Measurements from ENCODE around the gene WDR46. TPM values are rescaled to one million over a fixed set of nuclear protein-coding genes. Genes with fewer than 3 reads are reported as not detected.
A peak's percentile ranks its signal among the peaks of the same experiment; 100 is the strongest.

WDR46 gene
- polyA plus RNA-seq, 3 donors: 33.3 to 41.0 (median 37.3) TPM

DNA sequence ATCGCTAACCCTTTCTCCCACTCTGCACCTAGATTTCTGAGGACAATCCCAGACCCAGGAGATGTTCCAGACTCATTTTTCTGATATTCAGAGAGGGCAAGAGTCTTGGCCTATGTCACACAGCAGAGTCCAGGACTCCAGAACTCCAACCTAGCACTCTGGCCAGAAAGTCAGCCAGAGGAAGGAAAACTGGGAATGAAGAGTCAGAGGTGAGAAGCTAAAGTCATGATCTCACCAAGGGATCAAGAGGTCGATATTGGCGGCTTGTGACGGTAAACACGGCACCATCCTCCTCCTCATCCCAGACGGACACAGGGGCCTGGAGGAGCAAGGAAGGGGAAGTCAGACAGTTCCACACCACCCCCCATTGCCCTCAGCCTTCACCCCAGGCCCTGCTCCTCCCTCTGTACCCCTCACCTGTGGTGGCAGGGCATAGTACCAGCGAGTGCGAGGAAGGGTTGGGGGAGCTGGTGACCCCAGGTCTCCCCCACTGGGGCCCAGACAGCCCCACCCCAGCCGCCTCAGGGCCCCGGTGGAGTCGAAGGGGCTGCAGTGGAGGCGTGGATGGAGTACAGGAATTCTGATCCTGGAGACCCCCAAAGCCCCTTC lies 7.9 kb upstream of the WDR46 start:
- H3K27me3 Mint-ChIP-seq (ENCODE audit: low read depth in 3 of 3): peaks cover 0 to 3% (median 0%) of the 10 kb centered on the region in 3 donors
- Histone ChIP-seq H3K36me3 (replicated peaks in 1 of 2; ENCODE audit: control insufficient read depth in 1 of 2, insufficient read depth in 2 of 2, low read length in 2 of 2) (peaks cover 52 to 62% of the 10 kb centered on the region in 2 donors), H3K79me2 (ENCODE audit: insufficient read depth, low read length) (peaks cover 68% of the 10 kb centered on the region), H3K9ac (ENCODE audit: insufficient read depth, low read length, poor library complexity, severe bottlenecking) (peak overlapping the region; percentile 78), H4K20me1 (ENCODE audit: insufficient read depth, low read length) (peaks cover 75% of the 10 kb centered on the region), H3K9me3 (replicated peaks in 1 of 2; ENCODE audit: control insufficient read depth in 1 of 2, insufficient read depth in 1 of 2, low read length in 2 of 2) (no peaks in the 10 kb centered on the region), H3K27ac (ENCODE audit: low read depth in 1 of 2, low read length in 2 of 2) (peak overlapping the region; percentile 94 to 98), H3K27me3 (ENCODE audit: control insufficient read depth in 2 of 2, insufficient read depth in 2 of 2, low read length in 2 of 2) (no peaks in the 10 kb centered on the region), H3K4me3 (replicated peaks in 1 of 3; ENCODE audit: low read depth in 2 of 3, low read length in 3 of 3) (peak overlapping the region; percentile 75 to 95 (median 83)), H3K4me1 (ENCODE audit: control insufficient read depth in 1 of 2, insufficient read depth in 2 of 2, low read length in 2 of 2) (peaks cover 34 to 36% of the 10 kb centered on the region in 2 donors), H3K4me2 (replicated peaks; ENCODE audit: extremely low read depth, low read length, poor library complexity, severe bottlenecking) (peak overlapping the region; percentile 99), H2AFZ (ENCODE audit: insufficient read depth, low read depth, low read length, poor library complexity, severe bottlenecking) (peak overlapping the region; percentile 50)
- peaks cover 0 to 6% (median 0%) of the 10 kb centered on the region in 7 donors for H3K9me3 Mint-ChIP-seq
- peaks cover 53 to 61% of the 10 kb centered on the region in 2 donors for H3K36me3 Mint-ChIP-seq
- no peak for DNase-seq
- peak overlapping the region; percentile 100 for H3K4me3 Mint-ChIP-seq
- intact Hi-C loops (cut with micrococcal nuclease): loop anchor here (5.0 to 10.0 kb wide), 2 partner anchors 95 to 98 kb away; partner anchors contain the start of genes HSD17B8 (in 1 of the 2), KIFC1 (in 1 of the 2), RXRB (in 1 of the 2) and SLC39A7 (in 1 of the 2)
- peak overlapping the region; percentile 60 to 100 (median 99) for H3K27ac Mint-ChIP-seq
- H3K4me1 Mint-ChIP-seq: peaks cover 42% of the 10 kb centered on the region
- TF ChIP-seq, protein P1, sequence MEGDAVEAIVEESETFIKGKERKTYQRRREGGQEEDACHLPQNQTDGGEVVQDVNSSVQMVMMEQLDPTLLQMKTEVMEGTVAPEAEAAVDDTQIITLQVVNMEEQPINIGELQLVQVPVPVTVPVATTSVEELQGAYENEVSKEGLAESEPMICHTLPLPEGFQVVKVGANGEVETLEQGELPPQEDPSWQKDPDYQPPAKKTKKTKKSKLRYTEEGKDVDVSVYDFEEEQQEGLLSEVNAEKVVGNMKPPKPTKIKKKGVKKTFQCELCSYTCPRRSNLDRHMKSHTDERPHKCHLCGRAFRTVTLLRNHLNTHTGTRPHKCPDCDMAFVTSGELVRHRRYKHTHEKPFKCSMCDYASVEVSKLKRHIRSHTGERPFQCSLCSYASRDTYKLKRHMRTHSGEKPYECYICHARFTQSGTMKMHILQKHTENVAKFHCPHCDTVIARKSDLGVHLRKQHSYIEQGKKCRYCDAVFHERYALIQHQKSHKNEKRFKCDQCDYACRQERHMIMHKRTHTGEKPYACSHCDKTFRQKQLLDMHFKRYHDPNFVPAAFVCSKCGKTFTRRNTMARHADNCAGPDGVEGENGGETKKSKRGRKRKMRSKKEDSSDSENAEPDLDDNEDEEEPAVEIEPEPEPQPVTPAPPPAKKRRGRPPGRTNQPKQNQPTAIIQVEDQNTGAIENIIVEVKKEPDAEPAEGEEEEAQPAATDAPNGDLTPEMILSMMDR (IDR thresholded peaks at IDR 0.05): no peak
- WGBS (ENCODE audit: insufficient coverage): 50% methylated on average over 2 of the region's 12 CpGs

DNA sequence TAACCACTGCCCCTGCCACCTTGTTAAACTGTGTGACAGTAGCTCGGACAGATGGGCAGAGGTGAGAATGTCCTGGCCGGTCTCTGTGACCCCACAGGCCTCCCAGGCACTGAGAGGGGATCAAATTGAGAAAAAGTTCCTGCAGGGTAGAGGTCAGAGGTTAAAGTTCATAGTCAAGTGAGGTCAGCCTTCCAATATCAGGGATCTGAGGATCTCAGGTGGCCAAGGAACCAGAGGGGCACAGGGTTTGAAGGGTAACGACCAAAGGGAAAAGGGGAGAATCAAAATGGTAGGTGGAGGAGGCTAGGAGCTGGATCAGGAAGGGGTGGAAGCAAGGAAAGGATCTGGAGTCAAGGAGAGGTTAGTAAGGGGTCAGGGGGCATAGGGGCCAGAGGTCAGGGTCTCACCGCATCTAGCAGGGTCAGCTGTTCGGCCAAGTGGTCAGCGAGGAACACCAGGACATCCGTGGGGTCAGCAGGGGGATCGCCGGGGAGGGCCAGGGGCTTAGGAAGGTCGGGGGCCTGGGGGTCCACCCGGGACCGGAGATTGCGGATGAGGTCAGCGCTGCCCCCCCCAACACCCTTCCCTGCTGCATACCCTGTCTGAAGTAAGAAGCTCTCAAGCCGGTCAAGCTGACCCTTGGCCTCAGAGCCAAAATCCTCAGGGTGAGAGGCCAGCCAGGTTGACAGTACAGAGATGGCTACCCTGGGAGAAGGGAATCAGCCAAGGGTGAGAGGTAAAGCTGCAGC lies 6.8 kb upstream of the WDR46 start:
- Histone ChIP-seq H3K9me3 (replicated peaks in 1 of 2; ENCODE audit: control insufficient read depth in 1 of 2, insufficient read depth in 1 of 2, low read length in 2 of 2) (no peaks in the 10 kb centered on the region), H4K20me1 (ENCODE audit: insufficient read depth, low read length) (peaks cover 72% of the 10 kb centered on the region), H3K27me3 (ENCODE audit: control insufficient read depth in 2 of 2, insufficient read depth in 2 of 2, low read length in 2 of 2) (no peaks in the 10 kb centered on the region), H3K4me3 (replicated peaks in 1 of 3; ENCODE audit: low read depth in 2 of 3, low read length in 3 of 3) (no peak overlapping the region), H3K27ac (ENCODE audit: low read depth in 1 of 2, low read length in 2 of 2) (no peak overlapping the region), H3K9ac (ENCODE audit: insufficient read depth, low read length, poor library complexity, severe bottlenecking) (no peak overlapping the region), H3K4me2 (replicated peaks; ENCODE audit: extremely low read depth, low read length, poor library complexity, severe bottlenecking) (no peak overlapping the region), H3K36me3 (replicated peaks in 1 of 2; ENCODE audit: control insufficient read depth in 1 of 2, insufficient read depth in 2 of 2, low read length in 2 of 2) (peaks cover 55 to 62% of the 10 kb centered on the region in 2 donors), H2AFZ (ENCODE audit: insufficient read depth, low read depth, low read length, poor library complexity, severe bottlenecking) (no peak overlapping the region), H3K79me2 (ENCODE audit: insufficient read depth, low read length) (peaks cover 62% of the 10 kb centered on the region), H3K4me1 (ENCODE audit: control insufficient read depth in 1 of 2, insufficient read depth in 2 of 2, low read length in 2 of 2) (peaks cover 25 to 26% of the 10 kb centered on the region in 2 donors)
- DNase-seq: no peak
- TF ChIP-seq, protein P1 (IDR thresholded peaks at IDR 0.05): no peak
- Mint-ChIP-seq H3K27ac (peak overlapping the region in 3 of 7 donors; percentile 26 to 100 (median 59)), H3K27me3 (ENCODE audit: low read depth in 3 of 3) (peaks cover 0 to 3% (median 0%) of the 10 kb centered on the region in 3 donors), H3K36me3 (peaks cover 56 to 57% of the 10 kb centered on the region in 2 donors), H3K4me3 (peak overlapping the region in 1 of 2 donors; percentile 25), H3K4me1 (peaks cover 35% of the 10 kb centered on the region), H3K9me3 (peaks cover 0 to 6% (median 0%) of the 10 kb centered on the region in 7 donors)
- intact Hi-C loops (cut with micrococcal nuclease): loop anchor here (5.0 to 10.0 kb wide), 2 partner anchors 93 to 99 kb away; partner anchors contain the start of genes HSD17B8 (in 1 of the 2), KIFC1 (in 1 of the 2), RXRB (in 1 of the 2) and SLC39A7 (in 1 of the 2)
- over 99% methylated on average over 12 of the region's 15 CpGs for WGBS (ENCODE audit: insufficient coverage)
